Inferior parietal cortex (tissue), 1 donor: ENCODE results near the gene IDH2.

Experiments
- DNase-seq: peaks from one replicate; pipeline ENCODE4 v3.0.0-alpha.2; 2016; ENCODE audit errors: extremely low spot score

IDH2 gene

DNA sequence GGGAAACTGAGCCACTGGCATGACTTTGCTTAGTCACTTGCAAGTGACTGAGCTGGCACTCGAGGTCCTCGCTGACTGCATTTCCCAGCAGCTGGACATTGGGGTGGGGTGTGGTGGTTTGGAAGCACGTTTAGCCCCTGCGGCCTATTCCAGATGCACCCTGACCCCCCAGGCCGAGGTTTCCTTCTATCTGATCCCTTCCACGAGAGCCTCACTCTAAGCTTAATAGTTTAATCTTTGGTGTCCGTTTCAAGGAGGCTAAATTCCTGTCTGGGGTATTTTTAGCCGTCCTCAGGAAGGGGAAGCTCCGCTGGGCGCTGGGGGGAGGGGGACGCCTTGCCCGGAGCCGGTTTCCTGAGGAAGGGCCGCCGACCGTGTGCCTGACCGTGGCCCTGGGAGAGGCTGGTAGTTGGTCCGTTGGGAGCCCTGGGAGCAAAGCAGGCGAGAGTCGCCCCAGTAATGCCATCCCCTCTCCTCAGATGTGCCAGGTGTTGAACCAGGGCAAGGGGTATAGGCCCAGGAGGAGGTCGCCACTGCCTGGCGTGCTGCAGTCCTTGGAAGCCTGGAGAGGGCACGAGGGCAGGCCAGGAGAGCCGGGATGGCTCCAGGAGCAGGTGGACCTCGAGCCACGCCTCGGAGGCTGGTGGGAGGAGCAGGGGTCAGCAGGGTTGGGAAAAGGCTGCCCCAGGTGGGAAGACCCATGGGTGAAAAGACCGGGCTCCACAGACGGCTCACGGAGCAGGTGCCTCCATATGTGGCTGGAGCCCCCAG, 37.2 kb downstream of the IDH2 start:
- DNase-seq: no peak

- no peak for DNase-seq
Observed at GRCh38 chr15:90063770-90064247, 38.5 kb downstream of the IDH2 start.

GRCh38 chr15:90062973-90063769, 39.1 kb downstream of the IDH2 start:
- no peak for DNase-seq

- no peak for DNase-seq
Observed at GRCh38 chr15:90062462-90062932, 39.8 kb downstream of the IDH2 start.

DNA sequence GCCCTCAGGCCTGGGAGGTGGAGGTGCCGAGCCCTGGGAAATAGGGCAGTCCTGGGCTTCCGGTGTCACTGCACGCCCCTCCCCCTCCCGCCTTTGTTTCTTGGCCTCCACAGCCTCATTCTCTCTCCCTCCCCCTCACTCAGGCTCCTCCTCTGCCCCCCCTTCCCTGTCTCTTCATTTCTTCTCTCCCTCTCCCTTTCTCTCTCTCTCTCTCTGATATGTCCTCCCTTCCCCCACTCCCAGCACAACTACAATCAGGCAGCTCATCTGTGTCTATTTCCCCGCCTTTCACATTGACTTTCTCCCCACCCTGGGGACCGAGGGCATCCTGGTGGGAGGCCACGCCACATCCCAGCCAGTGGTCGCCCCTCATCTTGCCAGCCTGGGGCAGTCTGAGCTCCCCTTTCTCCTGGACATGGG, 40.2 kb downstream of the IDH2 start:
- DNase-seq: no peak

- no peak for DNase-seq
Observed at GRCh38 chr15:90060797-90061196, 41.5 kb downstream of the IDH2 start.

DNA sequence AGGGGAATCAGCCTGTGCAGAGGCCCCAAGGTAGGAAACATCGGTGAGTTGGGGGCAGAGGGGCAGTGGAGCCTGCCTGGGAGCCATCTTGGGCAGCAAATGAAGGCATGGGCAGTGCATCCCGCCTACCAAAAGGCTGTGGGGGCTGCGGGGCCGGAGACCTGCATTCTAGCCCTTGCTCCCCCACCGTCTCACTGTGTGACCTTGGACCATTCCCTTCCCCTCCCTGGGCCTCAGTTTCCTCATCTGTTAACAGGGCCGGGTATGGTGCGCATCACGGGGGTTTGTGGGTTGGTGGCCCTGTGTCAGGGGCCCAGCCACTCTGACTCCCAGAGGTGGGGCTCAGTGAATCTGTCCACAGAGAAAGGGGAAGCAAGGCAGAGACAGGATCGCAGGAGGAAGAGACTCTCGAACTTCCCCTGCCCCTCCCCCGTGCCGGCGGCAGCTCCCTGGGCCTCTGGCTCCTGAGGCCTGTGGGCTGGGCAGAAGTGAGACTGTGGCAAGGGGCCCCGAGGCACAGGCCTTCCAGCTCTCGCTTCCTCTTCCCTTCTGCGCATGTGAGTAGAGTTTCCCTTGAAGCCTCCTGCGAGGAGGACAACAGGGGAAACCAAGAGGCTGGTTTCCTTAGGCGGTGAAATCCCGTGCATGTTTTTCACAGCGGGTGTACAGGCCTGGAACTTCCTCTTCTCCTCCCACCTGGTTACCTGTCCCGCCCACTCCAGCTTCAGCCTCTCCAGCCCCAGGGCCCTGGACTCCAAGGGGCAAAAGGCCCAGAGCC, 42.9 kb downstream of the IDH2 start:
- DNase-seq: peak; percentile 32

GRCh38 chr15:90058775-90059174, 43.5 kb downstream of the IDH2 start:
- DNase-seq: no peak

GRCh38 chr15:90058308-90058707, 44.0 kb downstream of the IDH2 start:
- DNase-seq: no peak

GRCh38 chr15:90056529-90056928, 45.7 kb downstream of the IDH2 start:
- no peak for DNase-seq

GRCh38 chr15:90055182-90055581, 47.1 kb downstream of the IDH2 start:
- DNase-seq: no peak

- DNase-seq: no peak
Observed at GRCh38 chr15:90054618-90055097, 47.6 kb downstream of the IDH2 start.

GRCh38 chr15:90053685-90054466, 48.4 kb downstream of the IDH2 start:
- no peak for DNase-seq

- DNase-seq: no peak
Observed at GRCh38 chr15:90051874-90052273, 50.4 kb downstream of the IDH2 start.

- DNase-seq: no peak
Observed at GRCh38 chr15:90049666-90050604, 52.3 kb downstream of the IDH2 start.

DNA sequence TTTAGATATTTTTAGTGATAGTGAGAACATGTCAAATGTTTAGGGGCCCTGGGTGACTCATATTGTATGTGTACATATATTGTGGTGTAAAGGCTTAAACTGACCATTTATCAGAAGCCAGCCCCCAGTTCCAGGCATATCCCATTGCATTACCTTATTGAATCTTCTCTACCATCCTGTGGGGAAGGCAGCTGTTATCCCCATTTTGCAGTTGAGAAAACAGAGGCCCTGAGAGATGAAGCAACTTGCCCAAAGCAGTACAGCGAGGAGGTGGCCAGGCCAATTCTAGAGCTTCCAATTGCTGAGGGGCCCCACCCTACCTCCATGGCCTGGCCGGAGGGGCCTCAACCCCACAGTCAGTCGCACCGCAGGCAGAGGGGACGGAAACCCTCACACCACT, 53.2 kb downstream of the IDH2 start:
- DNase-seq: no peak

GRCh38 chr15:90047956-90048575, 54.2 kb downstream of the IDH2 start:
- no peak for DNase-seq

- DNase-seq: no peak
Observed at GRCh38 chr15:90046911-90047392, 55.3 kb downstream of the IDH2 start.

DNA sequence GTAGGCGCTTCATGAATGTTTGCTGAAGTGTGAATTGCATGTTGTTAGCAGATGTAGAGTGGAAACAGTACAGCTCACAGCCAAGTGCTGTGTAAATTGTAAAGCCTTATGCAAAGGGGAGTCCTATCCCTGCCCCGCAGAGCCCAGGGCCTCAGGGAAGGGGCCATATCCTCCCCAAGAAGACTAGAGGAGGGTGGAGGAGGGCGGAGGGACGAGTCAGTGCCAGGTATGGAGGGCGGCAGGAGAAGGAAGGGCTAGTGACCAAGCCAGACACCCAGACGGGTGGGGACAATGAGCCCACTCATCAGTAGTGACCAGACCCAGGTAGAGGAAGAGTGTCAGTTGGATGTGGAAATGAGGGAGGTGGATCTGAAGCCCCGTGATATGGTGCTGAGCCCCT, 56.0 kb downstream of the IDH2 start:
- DNase-seq: no peak
